NCI-H187 treated with DMSO at 0.1 percent for 48 hours (cell line): ENCODE results near the gene CHD5.
A peak's percentile ranks its signal among the peaks of the same experiment; 100 is the strongest.

Experiments
- DNase-seq: peaks from one replicate; lab custom pipeline; 2025; lab: John Stamatoyannopoulos, UW

CHD5 gene

GRCh38 chr1:6059866-6060265 lies 120.3 kb downstream of the CHD5 start:
- DNase-seq = no peak

- DNase-seq = no peak
These were observed 122.8 kb downstream of the CHD5 start for GRCh38 chr1:6057170-6057845.

- DNase-seq = no peak
These were observed 123.6 kb downstream of the CHD5 start for GRCh38 chr1:6056572-6056948.

- no peak for DNase-seq
These were observed 125.5 kb downstream of the CHD5 start for GRCh38 chr1:6054596-6054995.

- no peak for DNase-seq
These were observed 126.9 kb downstream of the CHD5 start for GRCh38 chr1:6053206-6053546.

GRCh38 chr1:6052543-6053205 lies 127.4 kb downstream of the CHD5 start:
- DNase-seq = peak; percentile 45
